A549 (cell line): ENCODE measurements around the gene MAP6. TPM values are rescaled to one million over a fixed set of nuclear protein-coding genes. Genes with fewer than 3 reads are reported as not detected.

ENCODE experiments used
- ATAC-seq, 2 experiments: fragments of 200-7000 bp in 1 of 2; fragments of >200 bp in 1 of 2; cut with Nextera tagmentation in 1 of 2; cut with Tn5 transposase in 1 of 2; 3 replicates each; pipeline versions ENCODE4 v1.8.0 to v1.9.1; 2018 to 2020; ENCODE audit warnings: mild to moderate bottlenecking in 1 of 2, moderate library complexity in 1 of 2
- CTCF ChIA-PET: fragments of 300-600 bp; sonication (Branson Sonifier 250); formaldehyde crosslinking; extraction: SDS; loops from one replicate; lab custom pipeline; 2021; ENCODE audit warnings: antibody characterized with exemption, inconsistent platforms; lab: Yijun Ruan, JAX
- POLR2A ChIA-PET: fragments of 350-600 bp; formaldehyde crosslinking; extraction: SDS; loops from one replicate; lab custom pipeline; 2021; ENCODE audit warnings: antibody characterized with exemption, inconsistent platforms; lab: Yijun Ruan, JAX
- DNase-seq, 2 experiments: peaks; one replicate each; pipeline versions ENCODE4 v3.0.0 to v3.0.0-alpha.2; 2011 to 2016; ENCODE audit warnings: low read depth in 1 of 2, low spot score in 1 of 2
- FAIRE-seq: peaks from 2 replicates; lab custom pipeline; 2011; peaks lifted over from hg19 to GRCh38; lab: Jason Lieb, UNC
- H3K27ac ChIP-seq, 2 experiments: fragments of >200 bp; sonication (Bioruptor Twin); formaldehyde crosslinking; 3 replicates each; pipeline ENCODE4 v1.5.1; 2016 to 2017
- H3K4me1 ChIP-seq: fragments of >200 bp; sonication (Bioruptor Twin); formaldehyde crosslinking; 3 replicates; pipeline ENCODE4 v1.6.1; 2016
- H3K4me2 ChIP-seq: fragments of >200 bp; sonication (Bioruptor Twin); formaldehyde crosslinking; 3 replicates; pipeline ENCODE4 v1.6.1; 2016
- H3K4me3 ChIP-seq: fragments of >200 bp; sonication (Bioruptor Twin); formaldehyde crosslinking; 3 replicates; pipeline ENCODE4 v1.5.1; 2016
- H3K9me3 ChIP-seq: fragments of >200 bp; sonication (Bioruptor Twin); formaldehyde crosslinking; 3 replicates; pipeline ENCODE4 v1.6.1; 2016
- BHLHE40 ChIP-seq: IDR thresholded peaks from 2 replicates; pipeline ENCODE4 v1.6.1; 2012; ENCODE audit warnings: low read depth, low read length, inconsistent platforms
- CBX2 ChIP-seq: fragments of 200-600 bp; sonication (generic); IDR thresholded peaks from 2 replicates; pipeline ENCODE4 v1.6.1; 2016; ENCODE audit warnings: low read depth, mild to moderate bottlenecking, borderline replicate concordance
- CBX8 ChIP-seq: fragments of 200-600 bp; sonication (generic); IDR thresholded peaks from 2 replicates; pipeline ENCODE4 v1.6.1; 2016
- CHD2 ChIP-seq: fragments of 150-350 bp; IDR thresholded peaks from 2 replicates; pipeline ENCODE4 v1.6.1; 2014; ENCODE audit warnings: low read length; ENCODE audit not compliant: partially characterized antibody
- CHD4 ChIP-seq: fragments of 200-600 bp; sonication (generic); IDR thresholded peaks from 2 replicates; pipeline ENCODE4 v1.6.1; 2016; ENCODE audit warnings: antibody characterized with exemption, mild to moderate bottlenecking, borderline replicate concordance
- EHMT2 ChIP-seq: fragments of 200-600 bp; sonication (generic); IDR thresholded peaks from 2 replicates; pipeline ENCODE4 v1.6.1; 2016; ENCODE audit warnings: antibody characterized with exemption, low read depth, mild to moderate bottlenecking, moderate library complexity
- EP300 ChIP-seq, 2 experiments: fragments of >200 bp; sonication (Bioruptor Twin); formaldehyde crosslinking; IDR thresholded peaks; 2 replicates in 1 of 2; 3 replicates in 1 of 2; pipeline ENCODE4 v1.6.1; 2016 to 2017
- ESRRA ChIP-seq: fragments of 150-350 bp; IDR thresholded peaks from 2 replicates; pipeline ENCODE4 v1.6.1; 2014; ENCODE audit warnings: mild to moderate bottlenecking, low read length, borderline replicate concordance
- FOSB ChIP-seq: fragments of 250-450 bp; sonication (Bioruptor Pico); IDR thresholded peaks from 2 replicates; pipeline ENCODE4 v1.5.0; 2020; ENCODE audit warnings: mild to moderate bottlenecking, moderate library complexity
- GATA3 ChIP-seq: IDR thresholded peaks from 2 replicates; pipeline ENCODE4 v1.6.1; 2012; ENCODE audit warnings: borderline replicate concordance
- HDAC2 ChIP-seq: fragments of 200-600 bp; sonication (generic); IDR thresholded peaks from 2 replicates; pipeline ENCODE4 v1.6.1; 2016
- HEYL ChIP-seq: fragments of 250-450 bp; sonication (Bioruptor Pico); IDR thresholded peaks from 2 replicates; pipeline ENCODE4 v1.8.0; 2021; ENCODE audit warnings: mild to moderate bottlenecking, moderate library complexity
- HOXA7 ChIP-seq: fragments of 250-450 bp; sonication (Bioruptor Pico); IDR thresholded peaks from 2 replicates; pipeline ENCODE4 v1.5.0; 2020; ENCODE audit warnings: mild to moderate bottlenecking, moderate library complexity
- JUN ChIP-seq, 2 experiments: fragments of >200 bp; sonication (Bioruptor Twin); formaldehyde crosslinking; IDR thresholded peaks; 2 replicates in 1 of 2; 3 replicates in 1 of 2; pipeline ENCODE4 v1.6.1; 2016 to 2017
- KDM1A ChIP-seq: fragments of 200-600 bp; sonication (generic); IDR thresholded peaks from 2 replicates; pipeline ENCODE4 v1.6.1; 2016; ENCODE audit warnings: low read depth, mild to moderate bottlenecking
- MAFK ChIP-seq: fragments of 450-650 bp; IDR thresholded peaks from 2 replicates; pipeline ENCODE4 v1.6.1; 2014; ENCODE audit not compliant: partially characterized antibody
- MAZ ChIP-seq: fragments of 150-350 bp; IDR thresholded peaks from 2 replicates; pipeline ENCODE4 v1.6.1; 2014; ENCODE audit warnings: antibody characterized with exemption, low read depth, low read length, borderline replicate concordance
- MYC ChIP-seq: IDR thresholded peaks from 2 replicates; pipeline ENCODE4 v1.6.1; 2012; ENCODE audit warnings: mild to moderate bottlenecking, inconsistent platforms, low read length, improper control_type of control experiment, borderline replicate concordance
- NFE2L2 ChIP-seq: fragments of 150-350 bp; conservative IDR thresholded peaks from 2 replicates; pipeline ENCODE4 v1.6.1; 2014; ENCODE audit warnings: low read length
- NPAS2 ChIP-seq: fragments of 250-450 bp; sonication (Bioruptor Pico); IDR thresholded peaks from 2 replicates; pipeline ENCODE4 v1.8.0; 2022; ENCODE audit warnings: mild to moderate bottlenecking, moderate library complexity, borderline replicate concordance
- PBX3 ChIP-seq: IDR thresholded peaks from 2 replicates; pipeline ENCODE4 v1.6.1; 2012
- PHF8 ChIP-seq: fragments of 200-600 bp; sonication (generic); IDR thresholded peaks from 2 replicates; pipeline ENCODE4 v1.6.1; 2016; ENCODE audit warnings: low read depth, mild to moderate bottlenecking, antibody characterized with exemption, moderate library complexity, borderline replicate concordance
- RCOR1 ChIP-seq: fragments of 150-350 bp; IDR thresholded peaks from 2 replicates; pipeline ENCODE4 v1.6.1; 2014; ENCODE audit warnings: antibody characterized with exemption, low read length, low read depth
- REST ChIP-seq: fragments of 200-600 bp; sonication (generic); IDR thresholded peaks from 2 replicates; pipeline ENCODE4 v1.6.1; 2016; ENCODE audit warnings: antibody characterized with exemption, mild to moderate bottlenecking, moderate library complexity
- RNF2 ChIP-seq: fragments of 200-600 bp; sonication (generic); IDR thresholded peaks from 2 replicates; pipeline ENCODE4 v1.6.1; 2016; ENCODE audit warnings: low read depth, mild to moderate bottlenecking, antibody characterized with exemption, moderate library complexity, borderline replicate concordance
- SREBF2 ChIP-seq: fragments of 450-650 bp; IDR thresholded peaks from 2 replicates; pipeline ENCODE4 v1.6.1; 2014; ENCODE audit warnings: mild to moderate bottlenecking, moderate library complexity
- TFCP2L1 ChIP-seq: fragments of 250-450 bp; sonication (Bioruptor Pico); IDR thresholded peaks from 2 replicates; pipeline ENCODE4 v1.5.0; 2021; ENCODE audit warnings: mild to moderate bottlenecking
- ZC3H11A ChIP-seq: fragments of 450-650 bp; IDR thresholded peaks from 2 replicates; pipeline ENCODE4 v1.6.1; 2014; ENCODE audit warnings: antibody characterized with exemption, mild to moderate bottlenecking
- ZNF302 ChIP-seq: fragments of 250-450 bp; sonication (Bioruptor Pico); IDR thresholded peaks from 2 replicates; pipeline ENCODE4 v1.9.0; 2021; ENCODE audit warnings: inconsistent platforms, mild to moderate bottlenecking, moderate library complexity
- WGBS: methylation state at CpG from one replicate; pipeline ENCODE4 v1.1.6; 2017; ENCODE audit errors: missing lambda C conversion rate; 5-methylcytosine and 5-hydroxymethylcytosine counted together
- polyA plus RNA-seq, 4 experiments: library from polyadenylated mRNA; depleted of rRNA in 3 of 4; stranded (reverse); fragments of >200 nt; fragmentation: RNase III in 1 of 4; extraction: RNeasy Plus Mini Kit Qiagen cat#74134 plus additional on column Dnase treatment in 1 of 4; gene quantifications; 2 replicates in 3 of 4; 3 replicates in 1 of 4; pipeline ENCODE4 v1.2.3, GENCODE V29; 2011 to 2017
- TF ChIP-seq, protein P1 (sequence below): IDR thresholded peaks from 2 replicates; pipeline ENCODE4 v1.6.1; 2012
- TF ChIP-seq, protein P2 (sequence below): fragments of >200 bp; sonication (Bioruptor Twin); formaldehyde crosslinking; IDR thresholded peaks from 3 replicates; pipeline ENCODE4 v1.5.1; 2016

MAP6 gene
- polyA plus RNA-seq, 2 of the 4 experiments (the other 2 are of a cell fraction) = 1.1 to 2.1 TPM

DNA sequence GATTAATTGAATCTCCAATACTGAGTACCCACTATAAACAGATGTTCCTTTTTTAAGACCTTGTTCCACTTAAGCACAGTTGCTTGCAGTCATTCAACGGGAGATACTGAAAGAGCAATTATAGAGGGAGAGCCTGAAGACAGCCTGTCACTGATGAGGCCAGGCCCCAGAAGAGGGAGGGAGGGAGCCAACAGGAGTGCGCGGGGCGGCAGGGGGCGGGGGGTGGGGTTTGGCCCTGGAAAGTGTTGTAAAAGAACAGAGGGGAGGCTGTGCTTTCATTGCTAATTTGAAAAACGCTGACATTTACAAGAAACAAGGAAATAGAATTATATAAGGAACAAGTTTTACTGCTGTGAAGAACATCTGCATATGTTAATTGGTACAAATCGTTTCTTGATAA, 53.1 kb downstream of the MAP6 start:
- 67% methylated on average over 5 of the region's 7 CpGs for WGBS
- FAIRE-seq (no peak), DNase-seq (no peak), ATAC-seq (no peak)
- Histone ChIP-seq H3K9me3 (0 out of 3 replicates have a peak, but pooled peaks cover 3% of the 10 kb centered on the region), H3K4me2 (no peak overlapping the region), H3K4me1 (no peaks in the 10 kb centered on the region), H3K27ac (no peak overlapping the region), H3K4me3 (no peak overlapping the region)
- ChIA-PET POLR2A (no interaction called here), CTCF (interaction anchor here (0.8 to 0.9 kb wide), 2 partner anchors 25 to 38 kb away, joined by 3 read pairs; no protein-coding TSS in a partner anchor)
- no peak for TF ChIP-seq HDAC2

GRCh38 chr11:75611823-75612222, 57.0 kb downstream of the MAP6 start:
- no peaks in the 10 kb centered on the region for H3K4me1 ChIP-seq
- ATAC-seq (no peak), FAIRE-seq (no peak), DNase-seq (no peak)
- no peaks in the 10 kb centered on the region for H3K9me3 ChIP-seq
- WGBS = 20% methylated on average over 3 of the region's 3 CpGs
- POLR2A ChIA-PET = no interaction called here
- H3K4me2 ChIP-seq = no peak overlapping the region
- no peak overlapping the region for H3K27ac ChIP-seq
- TF ChIP-seq REST (no peak), MYC (no peak), PBX3 (no peak), NFE2L2 (no peak), BHLHE40 (no peak), GATA3 (no peak), RNF2 (no peak), JUN (IDR thresholded peaks at IDR 0.05) (no peak), PHF8 (no peak), EHMT2 (no peak), KDM1A (no peak), SREBF2 (no peak), TFCP2L1 (CRISPR knock-in tag) (no peak), CBX8 (no peak), ZNF302 (CRISPR knock-in tag) (no peak), MAFK (no peak), CBX2 (no peak), CHD4 (no peak), MAZ (no peak)
- TF ChIP-seq, protein P1, sequence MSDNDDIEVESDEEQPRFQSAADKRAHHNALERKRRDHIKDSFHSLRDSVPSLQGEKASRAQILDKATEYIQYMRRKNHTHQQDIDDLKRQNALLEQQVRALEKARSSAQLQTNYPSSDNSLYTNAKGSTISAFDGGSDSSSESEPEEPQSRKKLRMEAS = no peak
- H3K4me3 ChIP-seq = no peak overlapping the region
- CTCF ChIA-PET = interaction anchor here (4.5 kb wide), 1 partner anchor 12 kb away, joined by 22 read pairs; no protein-coding TSS in a partner anchor

GRCh38 chr11:75606099-75606498, 62.7 kb downstream of the MAP6 start:
- 66% methylated on average over 8 of the region's 8 CpGs for WGBS
- DNase-seq (no peak), FAIRE-seq (no peak), ATAC-seq (no peak)
- peaks cover 15% of the 10 kb centered on the region for H3K4me1 ChIP-seq
- no peak overlapping the region for H3K4me2 ChIP-seq
- no peaks in the 10 kb centered on the region for H3K9me3 ChIP-seq
- CTCF ChIA-PET = interaction anchor here (1.3 kb wide), 1 partner anchor 8 kb away, joined by 5 read pairs; no protein-coding TSS in a partner anchor
- H3K4me3 ChIP-seq = no peak overlapping the region
- TF ChIP-seq HOXA7 (CRISPR knock-in tag) (no peak), FOSB (CRISPR knock-in tag) (no peak), HEYL (CRISPR knock-in tag) (no peak), EHMT2 (no peak), CHD2 (no peak), NFE2L2 (no peak), NPAS2 (CRISPR knock-in tag) (no peak), KDM1A (no peak), SREBF2 (no peak), TFCP2L1 (CRISPR knock-in tag) (no peak), PHF8 (no peak), RCOR1 (no peak), EP300 (IDR thresholded peaks at IDR 0.05) (no peak), ESRRA (no peak), ZC3H11A (no peak)
- TF ChIP-seq, protein P2, sequence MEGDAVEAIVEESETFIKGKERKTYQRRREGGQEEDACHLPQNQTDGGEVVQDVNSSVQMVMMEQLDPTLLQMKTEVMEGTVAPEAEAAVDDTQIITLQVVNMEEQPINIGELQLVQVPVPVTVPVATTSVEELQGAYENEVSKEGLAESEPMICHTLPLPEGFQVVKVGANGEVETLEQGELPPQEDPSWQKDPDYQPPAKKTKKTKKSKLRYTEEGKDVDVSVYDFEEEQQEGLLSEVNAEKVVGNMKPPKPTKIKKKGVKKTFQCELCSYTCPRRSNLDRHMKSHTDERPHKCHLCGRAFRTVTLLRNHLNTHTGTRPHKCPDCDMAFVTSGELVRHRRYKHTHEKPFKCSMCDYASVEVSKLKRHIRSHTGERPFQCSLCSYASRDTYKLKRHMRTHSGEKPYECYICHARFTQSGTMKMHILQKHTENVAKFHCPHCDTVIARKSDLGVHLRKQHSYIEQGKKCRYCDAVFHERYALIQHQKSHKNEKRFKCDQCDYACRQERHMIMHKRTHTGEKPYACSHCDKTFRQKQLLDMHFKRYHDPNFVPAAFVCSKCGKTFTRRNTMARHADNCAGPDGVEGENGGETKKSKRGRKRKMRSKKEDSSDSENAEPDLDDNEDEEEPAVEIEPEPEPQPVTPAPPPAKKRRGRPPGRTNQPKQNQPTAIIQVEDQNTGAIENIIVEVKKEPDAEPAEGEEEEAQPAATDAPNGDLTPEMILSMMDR = no peak
- POLR2A ChIA-PET = no interaction called here
- no peak overlapping the region for H3K27ac ChIP-seq
